Psoas muscle (tissue), 8 donors: ENCODE measurements around the gene CEP63. TPM values are rescaled to one million over a fixed set of nuclear protein-coding genes. Genes with fewer than 3 reads are reported as not detected.
"Not testable (repeated sequence)": the region's sequence is repeated elsewhere in the genome, so short reads cannot be mapped to it uniquely, and the experiment has no call there.

Experiments used
- ATAC-seq, 4 donors: fragments of 200-7000 bp; cut with Tn5 transposase; one replicate each; pipeline ENCODE4 v1.9.1; 2020; ENCODE audit warnings: moderate library complexity in 3 of 4, mild to moderate bottlenecking in 2 of 4
- DNase-seq, 2 donors: peaks; one replicate each; pipeline ENCODE4 v3.0.0-alpha.2; 2020
- H3K27ac ChIP-seq: fragments of 200-600 bp; one replicate; pipeline ENCODE4 v1.8.0; 2022
- H3K27me3 ChIP-seq, 3 donors: fragments of 200-600 bp in 1 of 3; one replicate each; pipeline versions ENCODE4 v1.6.1 to v1.8.0; 2013 to 2022; ENCODE audit warnings: low read length in 2 of 3, mild to moderate bottlenecking in 2 of 3, moderate library complexity in 1 of 3; ENCODE audit not compliant: insufficient read depth in 3 of 3
- H3K36me3 ChIP-seq, 2 donors: fragments of 200-600 bp in 1 of 2; one replicate each; pipeline versions ENCODE4 v1.6.1 to v1.8.0; 2013 to 2022; ENCODE audit warnings: low read depth in 1 of 2, mild to moderate bottlenecking in 1 of 2, moderate library complexity in 1 of 2; ENCODE audit not compliant: insufficient read depth in 1 of 2
- H3K4me1 ChIP-seq: fragments of 200-600 bp; one replicate; pipeline ENCODE4 v1.8.0; 2022
- H3K4me3 ChIP-seq: fragments of 200-600 bp; one replicate; pipeline ENCODE4 v1.8.0; 2022; ENCODE audit warnings: mild to moderate bottlenecking
- H3K9me3 ChIP-seq: fragments of 200-600 bp; one replicate; pipeline ENCODE4 v1.8.0; 2022
- CTCF ChIP-seq: fragments of 200-600 bp; IDR thresholded peaks from one replicate; pipeline ENCODE4 v1.8.0; 2022; ENCODE audit warnings: antibody characterized with exemption
- WGBS, 3 donors: extraction: QIAGEN DNeasy Blood & Tissue Kit; methylation state at CpG; one replicate each; pipeline versions ENCODE4 v1.1.6 to v1.1.7; 2013; 5-methylcytosine and 5-hydroxymethylcytosine counted together
- intact Hi-C, 2 donors: fragments of 100-400 bp; cut with DNase I; formaldehyde crosslinking; loops; one replicate each; pipeline versions ENCODE4 v1.11.0 to v1.14.2; 2022
- polyA plus RNA-seq, 3 donors: library from polyadenylated mRNA; stranded (reverse); fragments of 200-250 nt; gene quantifications; one replicate each; pipeline ENCODE4 v1.2.3, GENCODE V29; 2013
- total RNA-seq, 4 donors: library from RNA; stranded (reverse); fragmentation: NEBNext Ultra II Directional in 2 of 4; extraction: Animal tissue kit (Norgen Biotek cat#: 25700) in 2 of 4; gene quantifications; one replicate each; pipeline versions ENCODE4 v1.2.1 to v1.2.4, GENCODE V29; 2021 to 2023
- donor health status: healthy with polysubstance abuse.
- donor health status: DM: no; HTN: no; CAD: no; lungs with moderate emphysema.
- donor health status: Bipolar disorder and iron deficiency.
- donor health status: healthy.
- donor health status: DM: yes; HTN: yes; CAD: no.
- donor health status: DM: no; HTN: no; CAD: no.
- donor health status: DM: no; HTN: no; CAD: no.
- donor health status: DM: yes; HTN: yes; CAD: no.

The CEP63 gene
- total and polyA plus RNA-seq, 7 donors, result 26.5 to 51.3 (median 30.3) TPM

- no peak overlapping the region for H3K4me3 ChIP-seq
- intact Hi-C loops, result no loop called here
- 59 to 86% (median 65%) methylated on average over 3 of the region's 3 CpGs for WGBS, 3 donors
- H3K36me3 ChIP-seq, result peaks cover 8 to 53% of the 10 kb centered on the region in 2 donors
- no peaks in the 10 kb centered on the region for H3K4me1 ChIP-seq
- no peaks in the 10 kb centered on the region for H3K9me3 ChIP-seq
- no peak overlapping the region for H3K27ac ChIP-seq
- H3K27me3 ChIP-seq, result no peaks in the 10 kb centered on the region
- ATAC-seq (no peak), DNase-seq (no peak)
- TF ChIP-seq CTCF, result no peak
Observed at GRCh38 chr3:134543113-134543512, 57.3 kb downstream of the CEP63 start.

- intact Hi-C loops, result no loop called here
- Histone ChIP-seq H3K27ac (no peak overlapping the region), H3K36me3 (peaks cover 8 to 53% of the 10 kb centered on the region in 2 donors)
Observed at GRCh38 chr3:134544316-134544715, 58.5 kb downstream of the CEP63 start.

GRCh38 chr3:134544783-134545182 is 58.9 kb downstream of the CEP63 start:
- DNase-seq, H3K9me3 ChIP-seq, H3K4me3 ChIP-seq, H3K27ac ChIP-seq, intact Hi-C loops, H3K27me3 ChIP-seq, H3K4me1 ChIP-seq, ATAC-seq: not testable (repeated sequence)
- 88 to 95% (median 92%) methylated on average over 12 of the region's 12 CpGs for WGBS, 3 donors
- H3K36me3 ChIP-seq, result peaks cover 8 to 53% of the 10 kb centered on the region in 2 donors

More at GRCh38 chr3:134544316-134544715, 58.5 kb downstream of the CEP63 start:
- WGBS, 3 donors, result 90 to 94% (median 92%) methylated on average over 2 of the region's 2 CpGs
- Histone ChIP-seq H3K4me1 (no peaks in the 10 kb centered on the region), H3K9me3 (no peaks in the 10 kb centered on the region), H3K27me3 (no peaks in the 10 kb centered on the region), H3K4me3 (no peak overlapping the region)
- ATAC-seq, result no peak
- TF ChIP-seq CTCF, result no peak
- DNase-seq, result no peak

- peaks cover 13 to 58% of the 10 kb centered on the region in 2 donors for H3K36me3 ChIP-seq
- no peaks in the 10 kb centered on the region for H3K9me3 ChIP-seq
- H3K27ac ChIP-seq, result no peak overlapping the region
- no peak for TF ChIP-seq CTCF
- no peaks in the 10 kb centered on the region for H3K4me1 ChIP-seq
- H3K27me3 ChIP-seq, result no peaks in the 10 kb centered on the region
- WGBS, 3 donors, result 97 to 98% (median 97%) methylated on average over 2 of the region's 2 CpGs
- H3K4me3 ChIP-seq, result no peak overlapping the region
- DNase-seq (no peak), ATAC-seq (no peak)
- intact Hi-C loops, result no loop called here
Observed at GRCh38 chr3:134545818-134546217, 60.0 kb downstream of the CEP63 start.

GRCh38 chr3:134552784-134553183 is 66.9 kb downstream of the CEP63 start:
- no peaks in the 10 kb centered on the region for H3K9me3 ChIP-seq
- H3K27ac ChIP-seq, result no peak overlapping the region
- intact Hi-C loops, result no loop called here
- no peaks in the 10 kb centered on the region for H3K27me3 ChIP-seq
- DNase-seq (no peak), ATAC-seq (no peak)
- TF ChIP-seq CTCF, result no peak
- H3K4me1 ChIP-seq, result no peaks in the 10 kb centered on the region
- peaks cover 8 to 75% of the 10 kb centered on the region in 2 donors for H3K36me3 ChIP-seq
- no peak overlapping the region for H3K4me3 ChIP-seq
